ENCODE measurements around the gene TMEM198. TPM values are rescaled to one million over a fixed set of nuclear protein-coding genes. Genes with fewer than 3 reads are reported as not detected.

Gene TMEM198, protein sequence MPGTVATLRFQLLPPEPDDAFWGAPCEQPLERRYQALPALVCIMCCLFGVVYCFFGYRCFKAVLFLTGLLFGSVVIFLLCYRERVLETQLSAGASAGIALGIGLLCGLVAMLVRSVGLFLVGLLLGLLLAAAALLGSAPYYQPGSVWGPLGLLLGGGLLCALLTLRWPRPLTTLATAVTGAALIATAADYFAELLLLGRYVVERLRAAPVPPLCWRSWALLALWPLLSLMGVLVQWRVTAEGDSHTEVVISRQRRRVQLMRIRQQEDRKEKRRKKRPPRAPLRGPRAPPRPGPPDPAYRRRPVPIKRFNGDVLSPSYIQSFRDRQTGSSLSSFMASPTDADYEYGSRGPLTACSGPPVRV
- 8.6 TPM for total RNA-seq

GRCh38 chr2:219543596-219544358, at the start of gene TMEM198, which contains the start of gene CHPF:
Gene TMEM198, plus strand, starts transcription at chr2:219544028. Its CDS starts 700 bp downstream, at chr2:219544728.
Gene CHPF, minus strand, starts transcription at chr2:219543809. Its CDS starts 271 bp downstream, at chr2:219543538.

GRCh38 chr2:219498280-219499057, 45.4 kb upstream of the TMEM198 start, which contains the start of gene GMPPA:
Gene GMPPA, plus strand, starts transcription at chr2:219498891. Its CDS starts 1,085 bp downstream, at chr2:219499976.

GRCh38 chr2:219514196-219514761, 29.5 kb upstream of the TMEM198 start, which contains the start of gene ASIC4:
Gene ASIC4, plus strand, starts transcription at chr2:219514482. Its CDS starts 243 bp downstream, at chr2:219514725.

GRCh38 chr2:219571311-219572236, 27.7 kb downstream of the TMEM198 start, which contains the start of gene OBSL1:
Gene OBSL1, minus strand, starts transcription at chr2:219571539. Its CDS starts 307 bp downstream, at chr2:219571232.

GRCh38 chr2:219572237-219573001, 28.6 kb downstream of the TMEM198 start, which contains the start of gene INHA:
Gene INHA, plus strand, starts transcription at chr2:219572310. Its CDS starts 65 bp downstream, at chr2:219572375.

GRCh38 chr2:219597552-219598307, 53.9 kb downstream of the TMEM198 start, which contains the start of gene STK11IP:
Gene STK11IP, plus strand, starts transcription at chr2:219597857. Its CDS starts 263 bp downstream, at chr2:219598120.

Other genes starting within 250 kb of the TMEM198 start
- gene PTPRN, start 234.6 kb upstream of the TMEM198 start, total RNA-seq: 22.0 TPM
- gene RESP18, start 211.3 kb upstream of the TMEM198 start, total RNA-seq: not detected
- gene DNPEP, start 156.1 kb upstream of the TMEM198 start, total RNA-seq: 32.5 TPM
- gene DES, start 125.7 kb upstream of the TMEM198 start, total RNA-seq: 249 TPM
- 17.4 TPM for gene SPEG, start 109.2 kb upstream of the TMEM198 start, total RNA-seq
- gene GMPPA, start 45.1 kb upstream of the TMEM198 start, total RNA-seq: 25.4 TPM
- gene ASIC4, start 29.5 kb upstream of the TMEM198 start, total RNA-seq: 28.8 TPM
- gene CHPF, start 219 bp upstream of the TMEM198 start, total RNA-seq: 165 TPM
- gene OBSL1, start 27.5 kb downstream of the TMEM198 start, total RNA-seq: 149 TPM
- 0.82 TPM for gene INHA, start 28.3 kb downstream of the TMEM198 start, total RNA-seq
- 29.1 TPM for gene STK11IP, start 53.8 kb downstream of the TMEM198 start, total RNA-seq
- 9.8 TPM for gene SLC4A3, start 83.6 kb downstream of the TMEM198 start, total RNA-seq

All from camera-type eye (tissue), 1 donor.